ENCODE measurements around the gene HDAC8. TPM values are rescaled to one million over a fixed set of nuclear protein-coding genes. Genes with fewer than 3 reads are reported as not detected.

The HDAC8 gene
- polyA plus RNA-seq, 1 experiment: 24.8 TPM

- no peaks in the 10 kb centered on the region for H3K27me3 ChIP-seq (ENCODE audit: control insufficient read depth, insufficient read depth, low read length)
- H3K9me3 ChIP-seq (ENCODE audit: control insufficient read depth, insufficient read depth, low read length): no peaks in the 10 kb centered on the region
- no peak overlapping the region for H3K27ac ChIP-seq (ENCODE audit: low read depth, low read length)
- ChIA-PET CTCF (no interaction called here), POLR2A (no interaction called here)
- TF ChIP-seq, protein P1, sequence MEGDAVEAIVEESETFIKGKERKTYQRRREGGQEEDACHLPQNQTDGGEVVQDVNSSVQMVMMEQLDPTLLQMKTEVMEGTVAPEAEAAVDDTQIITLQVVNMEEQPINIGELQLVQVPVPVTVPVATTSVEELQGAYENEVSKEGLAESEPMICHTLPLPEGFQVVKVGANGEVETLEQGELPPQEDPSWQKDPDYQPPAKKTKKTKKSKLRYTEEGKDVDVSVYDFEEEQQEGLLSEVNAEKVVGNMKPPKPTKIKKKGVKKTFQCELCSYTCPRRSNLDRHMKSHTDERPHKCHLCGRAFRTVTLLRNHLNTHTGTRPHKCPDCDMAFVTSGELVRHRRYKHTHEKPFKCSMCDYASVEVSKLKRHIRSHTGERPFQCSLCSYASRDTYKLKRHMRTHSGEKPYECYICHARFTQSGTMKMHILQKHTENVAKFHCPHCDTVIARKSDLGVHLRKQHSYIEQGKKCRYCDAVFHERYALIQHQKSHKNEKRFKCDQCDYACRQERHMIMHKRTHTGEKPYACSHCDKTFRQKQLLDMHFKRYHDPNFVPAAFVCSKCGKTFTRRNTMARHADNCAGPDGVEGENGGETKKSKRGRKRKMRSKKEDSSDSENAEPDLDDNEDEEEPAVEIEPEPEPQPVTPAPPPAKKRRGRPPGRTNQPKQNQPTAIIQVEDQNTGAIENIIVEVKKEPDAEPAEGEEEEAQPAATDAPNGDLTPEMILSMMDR (IDR thresholded peaks at IDR 0.05; ENCODE audit: low read depth, low read length): no peak
- H3K4me3 ChIP-seq (ENCODE audit: low read depth, low read length): no peak overlapping the region
- no peak for DNase-seq (ENCODE audit: low read depth, low spot score)
Measured at GRCh38 chrX:72360326-72360725, 212.3 kb downstream of the HDAC8 start.

DNA sequence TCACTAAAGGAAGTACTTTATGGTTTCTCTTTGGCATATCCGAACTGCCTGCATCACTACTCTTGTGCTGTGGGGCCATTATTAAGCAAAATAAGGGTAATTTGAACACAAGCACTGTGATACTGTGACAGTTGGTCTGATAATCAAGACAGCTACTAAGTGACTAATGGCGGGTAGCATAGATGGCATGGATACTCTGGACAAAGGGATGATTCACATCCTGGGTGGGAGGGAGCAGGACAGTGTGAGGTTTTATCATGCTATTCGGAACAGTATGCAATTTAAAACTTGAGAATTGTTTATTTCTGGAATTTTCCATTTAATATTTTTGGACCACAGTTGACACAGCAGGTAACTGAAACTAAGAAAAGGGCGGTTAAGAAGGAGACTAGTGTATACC lies 214.3 kb downstream of the HDAC8 start:
- ChIA-PET POLR2A (no interaction called here), CTCF (no interaction called here)
- Histone ChIP-seq H3K27me3 (ENCODE audit: control insufficient read depth, insufficient read depth, low read length) (no peaks in the 10 kb centered on the region), H3K4me3 (ENCODE audit: low read depth, low read length) (no peak overlapping the region), H3K27ac (ENCODE audit: low read depth, low read length) (no peak overlapping the region), H3K9me3 (ENCODE audit: control insufficient read depth, insufficient read depth, low read length) (no peaks in the 10 kb centered on the region)
- no peak for DNase-seq (ENCODE audit: low read depth, low spot score)
- TF ChIP-seq, protein P1 (IDR thresholded peaks at IDR 0.05; ENCODE audit: low read depth, low read length): no peak

- Histone ChIP-seq H3K9me3 (ENCODE audit: control insufficient read depth, insufficient read depth, low read length) (no peaks in the 10 kb centered on the region), H3K27ac (ENCODE audit: low read depth, low read length) (no peak overlapping the region), H3K27me3 (ENCODE audit: control insufficient read depth, insufficient read depth, low read length) (no peaks in the 10 kb centered on the region), H3K4me3 (ENCODE audit: low read depth, low read length) (no peak overlapping the region)
- CTCF ChIA-PET: no interaction called here
- no peak for DNase-seq (ENCODE audit: low read depth, low spot score)
- TF ChIP-seq, protein P1 (IDR thresholded peaks at IDR 0.05; ENCODE audit: low read depth, low read length): no peak
- POLR2A ChIA-PET: no interaction called here
Measured at GRCh38 chrX:72352786-72353185, 219.9 kb downstream of the HDAC8 start.

DNA sequence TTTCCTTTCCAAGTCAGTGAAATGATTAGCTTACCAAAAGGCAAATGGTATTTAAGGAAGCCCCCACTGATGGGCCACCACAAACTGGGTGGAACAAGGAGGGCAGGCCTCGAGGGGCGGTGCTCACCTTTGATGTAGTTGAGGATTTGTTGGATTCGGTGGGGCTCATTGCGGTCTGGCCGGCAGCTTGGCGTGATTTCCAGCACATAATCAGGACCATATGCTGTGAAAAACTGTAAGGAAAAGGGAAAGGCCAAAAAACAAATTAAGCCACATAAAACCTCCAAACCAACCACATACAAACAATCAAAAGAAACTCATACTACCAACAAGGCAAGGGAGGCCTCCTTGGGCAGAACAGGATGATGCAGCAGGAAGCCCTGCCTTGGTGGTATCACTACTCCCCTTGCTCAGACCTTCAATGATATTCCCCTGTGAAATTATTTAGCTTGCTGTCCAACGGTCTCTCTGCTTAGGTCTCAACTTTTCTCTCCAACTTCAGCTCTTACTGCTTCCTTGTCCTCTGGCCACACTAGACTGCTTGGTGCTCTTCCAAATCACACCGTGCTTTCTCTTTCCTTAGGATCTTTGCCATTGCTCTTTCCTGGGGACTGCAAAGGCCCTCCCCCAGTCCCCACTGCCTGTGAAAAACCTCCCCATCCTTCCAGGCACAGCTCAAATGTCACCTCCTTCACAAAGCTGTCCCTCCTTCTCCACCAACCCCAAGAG lies 220.9 kb downstream of the HDAC8 start:
- ChIA-PET POLR2A (no interaction called here), CTCF (no interaction called here)
- DNase-seq (ENCODE audit: low read depth, low spot score): no peak

GRCh38 chrX:72349190-72349589 lies 223.5 kb downstream of the HDAC8 start:
- no peaks in the 10 kb centered on the region for H3K9me3 ChIP-seq (ENCODE audit: control insufficient read depth, insufficient read depth, low read length)
- ChIA-PET POLR2A (no interaction called here), CTCF (no interaction called here)
- TF ChIP-seq, protein P1 (IDR thresholded peaks at IDR 0.05; ENCODE audit: low read depth, low read length): no peak
- no peak overlapping the region for H3K27ac ChIP-seq (ENCODE audit: low read depth, low read length)
- DNase-seq (ENCODE audit: low read depth, low spot score): no peak
- H3K27me3 ChIP-seq (ENCODE audit: control insufficient read depth, insufficient read depth, low read length): no peaks in the 10 kb centered on the region
- H3K4me3 ChIP-seq (ENCODE audit: low read depth, low read length): no peak overlapping the region

More for the DNA sequence above, 220.9 kb downstream of the HDAC8 start:
- Histone ChIP-seq H3K27ac (ENCODE audit: low read depth, low read length) (no peak overlapping the region), H3K27me3 (ENCODE audit: control insufficient read depth, insufficient read depth, low read length) (no peaks in the 10 kb centered on the region), H3K4me3 (ENCODE audit: low read depth, low read length) (no peak overlapping the region), H3K9me3 (ENCODE audit: control insufficient read depth, insufficient read depth, low read length) (no peaks in the 10 kb centered on the region)
- TF ChIP-seq, protein P1 (IDR thresholded peaks at IDR 0.05; ENCODE audit: low read depth, low read length): no peak

Measured in AG04450 (cell line).